NOMO-1 (cell line): ENCODE measurements around the gene SCAMP5.
A peak's percentile ranks its signal among the peaks of the same experiment; 100 is the strongest.

Experiments used
- DNase-seq, 2 experiments: peaks; one replicate each; lab custom pipeline; 2025; ENCODE audit not compliant: unreplicated experiment in 2 of 2; lab: John Stamatoyannopoulos, UW

The SCAMP5 gene

DNA sequence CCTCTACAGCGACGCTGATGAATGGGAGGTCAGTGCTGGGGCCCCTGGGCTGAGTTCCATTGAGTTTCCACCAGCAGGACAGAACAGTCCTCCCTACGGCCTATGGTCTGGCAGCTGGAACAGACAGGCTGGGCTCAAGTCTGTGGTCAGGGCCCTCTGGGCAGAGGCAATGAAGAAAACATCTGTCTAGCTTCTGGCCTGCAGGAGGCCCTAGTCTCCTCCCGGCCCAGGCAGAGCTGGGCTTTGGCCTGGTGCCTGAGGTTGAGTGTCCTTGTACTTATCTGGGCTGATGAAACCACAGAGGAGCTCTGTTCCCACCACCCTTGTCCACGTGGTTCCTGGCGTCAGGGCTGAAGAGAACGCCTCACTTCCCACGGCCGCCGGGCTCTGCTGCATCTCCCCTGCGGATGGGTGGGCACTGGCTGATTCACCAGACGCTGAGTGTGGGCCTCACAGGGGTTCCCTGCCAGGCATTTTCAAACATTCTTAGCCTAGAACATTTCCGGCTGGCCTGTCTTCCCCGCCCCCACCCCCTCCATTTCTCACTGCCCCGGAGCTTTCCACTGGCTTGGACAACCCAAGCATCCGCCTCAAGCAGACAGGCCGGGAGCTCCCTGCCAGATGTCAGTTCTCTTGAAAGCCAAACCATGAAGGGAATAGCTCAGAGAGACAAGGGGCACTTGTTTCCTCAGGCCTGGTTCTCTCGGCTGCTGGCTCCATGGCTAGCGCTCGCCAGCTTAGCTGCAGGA is 48.3 kb downstream of the SCAMP5 start:
- DNase-seq = peak; percentile 94

- DNase-seq = no peak
Observed at GRCh38 chr15:75044258-75044878, 49.0 kb downstream of the SCAMP5 start.

DNA sequence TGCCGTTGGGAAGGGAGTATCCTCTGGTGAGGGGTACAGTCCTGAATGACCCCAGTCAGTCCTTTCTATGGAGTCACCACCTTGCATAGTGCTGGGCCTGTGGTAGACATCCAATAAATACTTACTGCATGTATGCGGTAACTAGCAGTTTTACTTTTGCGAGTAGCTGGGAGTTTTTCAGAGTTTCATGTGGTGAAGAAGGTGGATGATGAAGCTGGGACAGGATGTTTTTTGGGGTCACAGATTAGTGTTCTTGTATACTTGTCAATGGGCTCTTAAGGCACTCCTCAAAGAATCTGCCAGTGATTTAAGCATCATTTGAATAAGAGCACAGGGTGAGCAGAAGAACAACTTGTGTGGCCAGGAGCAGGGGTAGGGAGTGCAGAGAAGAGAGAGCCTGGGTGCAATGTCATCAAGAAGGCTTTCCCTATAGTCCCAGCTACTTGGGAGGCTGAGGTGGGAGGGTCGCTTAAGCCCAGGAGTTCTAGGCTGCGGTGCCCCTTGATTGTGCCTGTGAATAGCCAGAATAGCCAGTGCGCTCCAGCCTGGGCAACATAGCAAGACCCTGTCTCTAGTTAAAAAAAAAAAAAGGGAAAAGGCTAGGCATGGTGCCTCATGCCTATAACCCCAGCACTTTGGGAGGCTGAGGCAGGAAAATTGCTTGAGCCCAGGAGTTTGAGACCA is 50.1 kb downstream of the SCAMP5 start:
- DNase-seq = no peak

DNA sequence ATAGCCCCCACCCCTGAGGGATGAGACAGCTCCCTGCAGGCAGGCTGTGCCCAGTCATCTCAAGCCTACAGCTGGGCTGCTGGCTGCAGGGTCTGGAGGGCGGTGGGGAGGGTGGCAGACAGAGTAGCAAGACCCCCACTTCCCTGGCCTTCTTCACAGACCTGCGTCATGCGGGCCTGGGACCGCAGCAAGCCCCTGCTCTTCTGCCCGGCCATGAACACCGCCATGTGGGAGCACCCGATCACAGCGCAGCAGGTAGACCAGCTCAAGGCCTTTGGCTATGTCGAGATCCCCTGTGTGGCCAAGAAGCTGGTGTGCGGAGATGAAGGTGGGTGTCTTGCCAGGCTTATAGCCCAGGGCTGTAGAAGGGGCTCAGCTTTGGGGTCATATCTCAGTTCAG is 53.0 kb downstream of the SCAMP5 start:
- DNase-seq = no peak

DNA sequence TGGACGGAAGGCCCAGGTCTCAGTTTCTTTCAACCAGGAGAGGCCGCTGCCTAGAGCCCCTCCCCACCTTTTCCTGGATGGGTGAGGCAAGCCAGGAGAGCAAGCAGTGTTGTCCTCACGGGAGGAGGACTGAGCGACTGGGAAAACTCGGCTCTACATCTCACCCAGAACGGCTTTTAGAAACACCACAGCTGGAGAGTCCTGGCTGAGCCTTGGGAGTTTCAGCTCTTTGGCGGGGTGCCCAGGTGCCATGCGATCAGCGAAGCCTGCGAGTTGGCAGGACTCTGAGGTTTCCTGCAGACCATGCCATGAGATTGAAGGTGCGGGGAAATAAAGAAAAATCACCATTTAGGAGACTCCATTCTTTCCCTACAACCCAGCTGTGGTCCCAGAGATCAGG is 54.0 kb downstream of the SCAMP5 start:
- no peak for DNase-seq

DNA sequence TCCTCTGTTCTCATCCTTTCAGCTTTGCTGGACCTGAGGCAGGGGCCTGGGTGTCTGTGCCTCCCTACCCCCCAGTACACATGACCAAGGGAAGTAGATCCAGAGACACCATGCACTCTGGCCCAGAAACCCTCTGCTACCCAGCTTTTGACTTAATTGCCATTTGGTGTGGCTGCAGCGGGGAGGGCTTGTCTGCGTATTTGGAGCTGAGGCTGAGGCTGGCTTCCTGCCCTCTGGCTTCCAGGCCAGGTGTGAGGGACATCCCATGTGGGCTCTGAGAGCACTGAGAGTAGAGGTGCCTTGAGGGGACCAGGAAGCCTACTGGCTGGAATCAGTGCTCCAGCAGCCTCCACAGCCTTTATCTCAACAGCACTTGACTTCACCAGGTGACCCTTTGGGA is 54.9 kb downstream of the SCAMP5 start:
- no peak for DNase-seq

GRCh38 chr15:75051191-75051608 is 55.8 kb downstream of the SCAMP5 start:
- no peak for DNase-seq

- no peak for DNase-seq
Observed at GRCh38 chr15:75051711-75052110, 56.3 kb downstream of the SCAMP5 start.

DNA sequence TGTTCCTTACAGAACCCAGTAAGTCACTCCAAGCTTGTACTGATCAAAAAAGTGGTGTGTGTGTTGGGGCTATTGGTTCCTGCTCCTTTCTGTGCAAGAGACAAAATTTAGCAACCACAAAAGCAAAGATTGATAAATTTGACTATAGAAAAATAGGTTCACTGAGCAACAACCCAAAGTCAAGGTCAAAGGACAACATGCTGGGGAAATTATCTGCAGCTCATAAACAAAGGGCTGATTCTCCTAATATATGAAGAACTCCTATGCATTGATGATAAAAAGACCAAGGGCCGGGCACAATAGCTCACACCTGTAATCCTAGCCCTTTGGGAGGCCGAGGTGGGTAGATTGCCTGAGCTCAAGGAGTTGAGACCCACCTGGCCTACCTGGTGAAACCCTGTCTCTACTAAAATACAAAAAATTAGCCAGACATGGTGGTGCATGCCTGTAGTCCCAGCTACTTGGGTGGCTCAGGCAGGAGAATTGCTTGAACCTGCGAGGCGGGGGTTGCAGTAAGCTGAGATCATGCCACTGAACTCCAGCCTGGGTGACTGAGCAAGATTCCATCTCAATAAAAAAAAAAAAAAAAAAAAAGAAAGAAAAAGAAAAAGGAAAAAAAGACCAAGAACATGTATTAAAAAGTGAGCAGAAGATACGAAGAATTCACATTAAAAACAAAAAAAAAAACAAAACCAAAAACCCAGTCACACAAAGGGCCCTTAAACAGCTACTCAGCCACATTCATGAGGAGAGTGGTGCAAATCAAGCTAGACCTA is 57.8 kb downstream of the SCAMP5 start:
- DNase-seq = no peak

DNA sequence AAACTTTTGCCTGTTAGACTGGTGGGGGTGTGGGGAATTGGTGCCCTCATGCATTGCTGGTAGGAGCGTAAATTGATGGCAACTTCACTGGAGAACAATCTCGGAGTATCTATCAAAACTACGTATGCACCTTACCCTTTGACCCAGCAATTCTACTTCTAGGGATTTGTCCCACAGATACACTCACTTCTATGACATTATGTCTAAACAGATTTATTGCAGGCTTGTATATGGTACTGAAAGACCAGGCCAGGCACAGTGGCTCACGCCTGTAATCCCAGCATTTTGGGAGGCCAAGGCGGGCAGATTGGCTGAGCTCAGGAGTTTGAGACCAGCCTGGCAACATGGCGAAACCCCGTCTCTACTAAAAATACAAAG is 58.4 kb downstream of the SCAMP5 start:
- DNase-seq = no peak

DNA sequence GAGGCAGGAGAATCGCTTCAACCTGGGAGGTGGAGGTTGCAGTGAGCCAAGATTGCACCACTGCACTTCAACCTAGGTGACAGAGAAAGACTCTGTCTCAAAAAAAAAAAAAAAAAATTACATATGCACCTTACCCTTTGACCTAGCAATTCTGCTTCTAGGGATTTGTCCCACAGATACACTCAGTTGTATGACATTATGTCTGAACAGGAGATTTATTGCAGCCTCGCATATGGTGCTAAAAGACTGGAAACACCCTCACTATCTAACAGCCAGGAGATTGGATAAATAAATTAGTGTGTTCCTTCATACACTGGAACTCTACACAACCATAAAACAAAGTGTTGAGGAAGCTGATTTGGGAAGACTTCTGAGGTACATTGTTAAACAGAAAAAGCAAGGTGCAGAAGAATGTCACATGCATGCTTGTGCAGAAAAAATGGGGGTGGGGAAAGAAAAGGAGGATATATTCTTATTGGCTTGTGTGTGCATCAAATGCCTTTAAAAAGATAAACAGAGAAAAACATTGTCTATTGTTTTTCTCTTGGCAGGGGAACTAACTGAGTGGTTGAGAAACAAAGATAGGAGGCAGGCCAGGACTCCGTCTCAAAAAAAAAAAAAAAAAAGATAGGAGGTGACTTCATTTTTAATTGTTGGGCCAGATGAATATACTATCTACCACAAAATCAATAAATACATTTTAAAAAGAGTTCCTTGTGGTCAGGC is 59.0 kb downstream of the SCAMP5 start:
- no peak for DNase-seq

- DNase-seq = no peak
Observed at GRCh38 chr15:75056036-75056435, 60.7 kb downstream of the SCAMP5 start.

GRCh38 chr15:75058127-75058905 is 63.0 kb downstream of the SCAMP5 start:
- no peak for DNase-seq

DNA sequence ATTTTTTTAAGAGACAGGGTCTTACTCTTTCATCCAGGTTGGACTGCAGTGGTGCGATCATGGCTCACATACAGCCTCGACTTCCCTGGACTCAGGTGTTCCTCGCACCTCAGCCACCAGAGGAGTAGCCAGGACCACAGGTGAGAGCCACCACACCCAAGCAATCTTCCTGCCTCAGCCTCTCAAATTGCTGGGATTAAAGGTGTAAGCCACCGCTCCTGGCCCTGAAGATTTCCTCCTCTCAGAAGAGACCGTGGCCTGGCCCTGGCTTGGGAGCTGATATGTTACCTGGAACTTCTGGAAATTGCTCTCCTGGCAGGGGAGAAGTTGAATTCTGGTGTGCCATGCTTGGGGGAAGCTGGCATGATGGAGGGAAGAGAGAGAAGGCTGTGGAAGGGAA is 64.2 kb downstream of the SCAMP5 start:
- DNase-seq = no peak

GRCh38 chr15:75061272-75061671 is 65.9 kb downstream of the SCAMP5 start:
- peak; percentile 74 to 84 for DNase-seq

- no peak for DNase-seq
Observed at GRCh38 chr15:75062706-75063105, 67.3 kb downstream of the SCAMP5 start.

GRCh38 chr15:75063338-75063737 is 68.0 kb downstream of the SCAMP5 start:
- no peak for DNase-seq

- no peak for DNase-seq
Observed at GRCh38 chr15:75063889-75064288, 68.5 kb downstream of the SCAMP5 start.

DNA sequence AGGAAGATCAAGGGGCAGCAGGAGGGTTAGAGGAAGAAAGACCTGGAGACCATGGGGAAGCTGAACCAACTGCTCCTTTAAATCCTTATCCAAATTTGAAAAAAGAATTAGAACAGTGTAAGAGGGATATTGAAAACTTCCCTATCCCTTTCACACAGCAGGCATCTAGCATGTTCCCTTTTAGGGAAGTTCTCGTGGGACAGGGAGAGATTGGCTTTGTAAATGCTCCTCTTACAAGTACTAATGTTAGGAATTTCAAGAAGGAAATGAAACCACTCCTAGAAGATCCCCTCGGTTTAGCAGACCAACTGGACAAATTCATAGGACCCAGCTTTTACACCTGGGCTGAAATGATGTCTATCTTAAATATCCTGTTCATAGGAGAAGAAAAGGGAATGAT is 69.5 kb downstream of the SCAMP5 start:
- no peak for DNase-seq

DNA sequence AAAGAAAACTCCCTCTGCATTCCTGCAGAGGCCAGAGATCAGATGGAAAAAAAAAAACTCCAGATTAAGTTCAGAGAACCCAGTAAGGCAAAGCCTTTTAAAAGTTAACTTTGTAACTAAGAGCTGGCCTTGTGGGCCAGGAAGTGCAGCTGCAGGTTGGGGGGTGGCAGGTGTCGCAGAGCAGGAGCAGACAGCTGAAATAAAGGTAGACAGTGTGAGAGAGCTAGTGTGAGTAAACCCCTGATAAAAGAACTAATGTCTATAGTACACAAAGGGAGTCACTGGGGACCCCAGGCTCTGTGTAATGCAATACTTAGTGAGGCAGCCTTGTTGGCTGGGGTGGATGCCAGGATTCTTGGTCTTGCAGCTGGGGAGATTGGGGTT is 70.1 kb downstream of the SCAMP5 start:
- DNase-seq = no peak
